K562 (cell line): ENCODE measurements around the gene RBSN. TPM values are rescaled to one million over a fixed set of nuclear protein-coding genes. Genes with fewer than 3 reads are reported as not detected.

ENCODE experiments used
- ATAC-seq: fragments of 200-7000 bp; cut with Tn5 transposase; 3 replicates; pipeline ENCODE4 v1.9.1; 2020; ENCODE audit warnings: moderate library complexity
- BruUV-seq: library from RNA; stranded (reverse); fragments of 400-500 nt; replicated peaks from 2 replicates; lab custom pipeline; 2021; lab: Mats Ljungman, UMichigan
- CTCF ChIA-PET: fragments of 300-600 bp; formaldehyde crosslinking; extraction: SDS; loops from one replicate; lab custom pipeline; 2021; ENCODE audit warnings: low intra/inter-chr PET ratio; lab: Yijun Ruan, JAX
- POLR2A ChIA-PET: fragments of 300-600, 350-650 bp; sonication (Branson Sonifier 250); formaldehyde crosslinking; extraction: SDS; loops from one replicate; lab custom pipeline; 2021; ENCODE audit warnings: antibody characterized with exemption, inconsistent platforms; lab: Yijun Ruan, JAX
- DNase-seq, 4 experiments: peaks; one replicate each; pipeline versions ENCODE4 v3.0.0 to v3.0.0-alpha.2; 2011 to 2018; ENCODE audit warnings: low spot score in 3 of 4, mixed read lengths in 3 of 4; ENCODE audit errors: extremely low read depth in 1 of 4
- FAIRE-seq: peaks from 2 replicates; lab custom pipeline; 2011; peaks lifted over from hg19 to GRCh38; lab: Jason Lieb, UNC
- H2AFZ ChIP-seq: 2 replicates; pipeline ENCODE4 v1.6.0; 2011; ENCODE audit warnings: low read depth, low read length, control low read depth, inconsistent platforms
- H3K27ac ChIP-seq: fragments of 200-600 bp; 3 replicates; pipeline ENCODE4 v1.8.0; 2011; ENCODE audit warnings: low read depth, mild to moderate bottlenecking, control low read depth, inconsistent platforms, low read length, moderate library complexity, mixed read lengths; ENCODE audit errors: extremely low read depth
- H3K27me3 ChIP-seq, 2 experiments: fragments of 300-600 bp in 1 of 2; 2 replicates in 1 of 2; 3 replicates in 1 of 2; pipeline versions ENCODE4 v1.6.0 to v1.8.0; 2011; ENCODE audit warnings: inconsistent platforms in 2 of 2, low read length in 2 of 2, mild to moderate bottlenecking in 1 of 2, mixed read lengths in 1 of 2, moderate library complexity in 1 of 2; ENCODE audit not compliant: control insufficient read depth in 2 of 2, insufficient read depth in 2 of 2
- H3K36me3 ChIP-seq: fragments of 300-600 bp; 3 replicates; pipeline ENCODE4 v1.8.0; 2011; ENCODE audit warnings: mild to moderate bottlenecking, low read length, inconsistent platforms; ENCODE audit not compliant: control insufficient read depth, insufficient read depth
- H3K4me1 ChIP-seq, 2 experiments: fragments of 200-600 bp in 1 of 2; replicated peaks in 1 of 2; 2 replicates in 1 of 2; 3 replicates in 1 of 2; pipeline versions ENCODE4 v1.5.1 to v1.8.0; 2011; ENCODE audit warnings: inconsistent platforms in 2 of 2, low read length in 2 of 2, mild to moderate bottlenecking in 1 of 2, mixed read lengths in 1 of 2, moderate library complexity in 1 of 2; ENCODE audit not compliant: control insufficient read depth in 2 of 2, insufficient read depth in 2 of 2
- H3K4me2 ChIP-seq: 2 replicates; pipeline ENCODE4 v1.6.1; 2011; ENCODE audit warnings: low read length, control low read depth, inconsistent platforms, mixed read lengths; ENCODE audit not compliant: insufficient read depth
- H3K4me3 ChIP-seq: fragments of 200-600 bp; sonication (generic), shearing (Covaris generic); 2 replicates; pipeline ENCODE4 v1.5.1; 2016; ENCODE audit warnings: control low read depth, inconsistent platforms
- H3K79me2 ChIP-seq: fragments of 200-600 bp; 3 replicates; pipeline ENCODE4 v1.8.0; 2011; ENCODE audit warnings: low read length, inconsistent platforms; ENCODE audit not compliant: control insufficient read depth, insufficient read depth
- H3K9ac ChIP-seq, 2 experiments: 2 replicates each; pipeline versions ENCODE4 v1.6.0 to v1.6.1; 2011; ENCODE audit warnings: low read depth in 2 of 2, low read length in 2 of 2, control low read depth in 1 of 2, inconsistent platforms in 1 of 2, mild to moderate bottlenecking in 1 of 2, mixed read lengths in 1 of 2; ENCODE audit not compliant: insufficient read depth in 1 of 2
- H3K9me1 ChIP-seq: one replicate; pipeline ENCODE4 v1.6.0; 2011; ENCODE audit warnings: inconsistent platforms, mild to moderate bottlenecking, low read length, moderate library complexity; ENCODE audit not compliant: control insufficient read depth, insufficient read depth
- H3K9me3 ChIP-seq: replicated peaks from 2 replicates; pipeline ENCODE4 v1.5.1; 2011; ENCODE audit warnings: low read depth, low read length, inconsistent platforms; ENCODE audit not compliant: control insufficient read depth, insufficient read depth
- H4K20me1 ChIP-seq: replicated peaks from 2 replicates; pipeline ENCODE4 v1.6.1; 2011; ENCODE audit warnings: low read length, inconsistent platforms, mixed read lengths; ENCODE audit not compliant: control insufficient read depth, insufficient read depth
- ELK3 ChIP-seq: fragments of 450-650 bp; formaldehyde crosslinking; IDR thresholded peaks from 2 replicates; pipeline ENCODE4 v1.4.0; 2020; ENCODE audit warnings: mild to moderate bottlenecking
- HNRNPLL ChIP-seq: fragments of 200-400 bp; formaldehyde crosslinking; IDR thresholded peaks from 2 replicates; pipeline ENCODE4 v1.6.1; 2017; ENCODE audit warnings: low read length, low read depth, mild to moderate bottlenecking; ENCODE audit not compliant: poor library complexity, severe bottlenecking
- NFIX ChIP-seq: fragments of 250-450 bp; sonication (Bioruptor Pico); IDR thresholded peaks from 2 replicates; pipeline ENCODE4 v1.4.0; 2020; ENCODE audit warnings: low read depth, mild to moderate bottlenecking, moderate library complexity
- NFXL1 ChIP-seq: fragments of 450-650 bp; formaldehyde crosslinking; IDR thresholded peaks from 2 replicates; pipeline ENCODE4 v1.4.0; 2021; ENCODE audit warnings: mild to moderate bottlenecking
- NFYB ChIP-seq: IDR thresholded peaks from 2 replicates; pipeline ENCODE4 v1.6.1; 2011; ENCODE audit warnings: mild to moderate bottlenecking, moderate library complexity; ENCODE audit not compliant: insufficient read length; ENCODE audit errors: extremely low read depth
- PREB ChIP-seq: sonication (generic); formaldehyde crosslinking; IDR thresholded peaks from 2 replicates; pipeline ENCODE4 v1.8.1; 2023; ENCODE audit warnings: mild to moderate bottlenecking, missing genetic modification reagents
- SLC30A9 ChIP-seq: fragments of 250-450 bp; sonication (Bioruptor Pico); IDR thresholded peaks from 2 replicates; pipeline ENCODE4 v1.8.0; 2022; ENCODE audit warnings: mild to moderate bottlenecking, moderate library complexity
- TBL1XR1 ChIP-seq, 2 experiments: IDR thresholded peaks; 2 replicates each; pipeline ENCODE4 v1.6.1; 2012; ENCODE audit warnings: improper control_type of control experiment in 2 of 2, low read length in 2 of 2, mild to moderate bottlenecking in 1 of 2
- THAP7 ChIP-seq: fragments of 250-450 bp; sonication (Bioruptor Pico); IDR thresholded peaks from 2 replicates; pipeline ENCODE4 v1.5.0; 2021
- USF2 ChIP-seq: sonication (generic); formaldehyde crosslinking; IDR thresholded peaks from 2 replicates; pipeline ENCODE4 v1.5.0; 2020; ENCODE audit warnings: missing genetic modification reagents
- ZNF134 ChIP-seq: fragments of 250-450 bp; sonication (Bioruptor Pico); conservative IDR thresholded peaks from 2 replicates; pipeline ENCODE4 v1.4.0; 2020
- ZNF699 ChIP-seq: fragments of 250-450 bp; sonication (Bioruptor Pico); IDR thresholded peaks from 2 replicates; pipeline ENCODE4 v1.8.0; 2021; ENCODE audit warnings: mild to moderate bottlenecking, moderate library complexity; ENCODE audit not compliant: insufficient replicate concordance
- WGBS: fragments of 100-300 bp; shearing (Covaris generic); methylation state at CpG from one replicate; pipeline ENCODE4 v1.1.6; 2016; ENCODE audit warnings: low coverage, mixed read lengths; ENCODE audit not compliant: insufficient coverage; ENCODE audit errors: missing lambda C conversion rate; 5-methylcytosine and 5-hydroxymethylcytosine counted together
- in situ Hi-C: fragments of 300-500 bp; cut with MboI; formaldehyde crosslinking; loops from 4 replicates; pipeline ENCODE4 v1.15.0; 2018; ENCODE audit warnings: inconsistent platforms, mixed read lengths
- intact Hi-C: fragments of 100-400 bp; cut with micrococcal nuclease; formaldehyde crosslinking; loops from 2 replicates; pipeline ENCODE4 v1.14.2; 2022
- polyA plus RNA-seq, 8 experiments: library from polyadenylated mRNA; depleted of rRNA in 4 of 8; stranded (reverse) in 5 of 8; unstranded in 3 of 8; fragments of >200 nt; fragmentation: Nextera tagmentation in 2 of 8; fragmentation: Illumina TruSeq in 1 of 8; extraction: Ambion mirVana in 2 of 8; extraction: Trizol in 1 of 8; gene quantifications; 2 replicates each; pipeline versions ENCODE4 v1.2.1 to v1.2.3, GENCODE V29; 2011 to 2014; ENCODE audit warnings: inconsistent platforms in 1 of 8, missing spikeins in 1 of 8
- total RNA-seq, 7 experiments: library from RNA; depleted of rRNA in 6 of 7; stranded (reverse); fragments of >200 nt in 6 of 7; fragmentation: Illumina TruSeq in 2 of 7; extraction: Trizol in 2 of 7; gene quantifications; 2 replicates each; pipeline versions ENCODE4 v1.2.1 to v1.2.3, GENCODE V29; 2011 to 2021; ENCODE audit warnings: low replicate concordance in 1 of 7

Gene RBSN
- total and polyA plus RNA-seq, 9 of the 15 experiments (the other 6 are each of a cell fraction or from before 2014, with no cell fraction given): 2.9 to 19.6 (median 15.0) TPM

GRCh38 chr3:15069441-15069840, 29.5 kb downstream of the RBSN start (continued):
- TF ChIP-seq NFIX (CRISPR knock-in tag) (no peak), NFXL1 (no peak), USF2 (no peak), ZNF134 (no peak), THAP7 (CRISPR knock-in tag) (no peak)

- peaks cover 29% of the 10 kb centered on the region for H3K36me3 ChIP-seq
- H3K27me3 ChIP-seq: no peaks in the 10 kb centered on the region
- intact Hi-C loops (loop anchor here (2.0 kb wide), 1 partner anchor 32 kb away; the partner anchor contains the start of gene RBSN), in situ Hi-C loops (no loop called here)
- H3K27ac ChIP-seq: no peak overlapping the region
- CTCF ChIA-PET: no interaction called here
- peak overlapping the region; percentile 99; the same call in 1 of the 2 replicates for H2AFZ ChIP-seq
- H3K9ac ChIP-seq: no peak overlapping the region
- no TSS peak for BruUV-seq
- H4K20me1 ChIP-seq: peaks cover 15% of the 10 kb centered on the region
- no peak for FAIRE-seq
- H3K79me2 ChIP-seq: peaks cover 28% of the 10 kb centered on the region
- no peak overlapping the region for H3K4me2 ChIP-seq
- POLR2A ChIA-PET: interaction anchor here (0.6 to 0.7 kb wide), 2 partner anchors 19 to 64 kb away, joined by 3 read pairs; no protein-coding TSS in a partner anchor
- ATAC-seq: no peak
- 78% methylated on average over 3 of the region's 3 CpGs for WGBS
- peaks cover 6% of the 10 kb centered on the region for H3K9me1 ChIP-seq
- peaks cover 18 to 24% of the 10 kb centered on the region in 2 experiments; a peak in 4 of 5 replicates for H3K4me1 ChIP-seq
- DNase-seq: no peak
- no peak overlapping the region for H3K4me3 ChIP-seq
- no peaks in the 10 kb centered on the region for H3K9me3 ChIP-seq
- TF ChIP-seq SLC30A9 (CRISPR knock-in tag) (no peak), ZNF699 (no peak), HNRNPLL (no peak), ELK3 (CRISPR knock-in tag) (no peak), TBL1XR1 (IDR thresholded peaks at IDR 0.05; ENCODE audit: low read length in 2 of 2) (no peak), NFYB (no peak), PREB (CRISPR knock-in tag) (no peak)
These were observed 32.5 kb downstream of the RBSN start for GRCh38 chr3:15066467-15066866.
